ENCODE measurements around the gene OPRM1. TPM values are rescaled to one million over a fixed set of nuclear protein-coding genes. Genes with fewer than 3 reads are reported as not detected.
"Not testable (repeated sequence)": the region's sequence is repeated elsewhere in the genome, so short reads cannot be mapped to it uniquely, and the experiment has no call there.

Gene OPRM1
- total RNA-seq, 3 donors from 2014 or later, result 0.57 TPM; not detected in 2

DNA sequence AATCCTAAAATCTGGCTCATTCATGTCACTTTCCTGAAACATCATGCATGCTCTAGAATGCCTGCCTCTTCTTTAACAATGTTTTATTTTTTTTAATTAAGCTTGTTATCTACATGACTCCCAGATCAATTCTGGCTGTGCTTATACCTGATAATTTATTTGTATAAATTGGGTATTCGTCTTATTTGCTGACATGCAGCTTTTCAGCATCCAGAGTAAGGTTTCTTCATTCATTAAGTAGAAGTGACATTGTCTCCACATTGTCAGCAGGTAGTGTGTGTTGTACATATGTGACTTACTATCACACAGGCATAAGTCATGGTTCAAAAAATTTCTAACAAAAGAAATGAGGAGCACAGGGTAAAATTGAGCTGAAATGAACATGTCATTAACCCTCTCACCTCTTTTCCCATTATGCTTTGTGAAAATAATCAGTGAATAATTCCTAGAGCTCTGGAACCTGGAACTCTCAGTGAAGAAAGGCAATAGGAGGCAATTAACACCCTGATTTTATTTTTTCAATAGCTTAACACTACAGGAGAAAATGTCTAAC, 157.4 kb downstream of the OPRM1 start:
- peaks cover 3% of the 10 kb centered on the region for H3K4me1 ChIP-seq (ENCODE audit: low read depth)
- H3K4me3 ChIP-seq, result no peak overlapping the region
- DNase-seq (no peak), ATAC-seq (no peak)
- intact Hi-C loops (cut with DNase I, micrococcal nuclease), result no loop called here
- H3K9me3 ChIP-seq, result no peaks in the 10 kb centered on the region
- no peak for TF ChIP-seq CTCF (IDR thresholded peaks at IDR 0.05)
- H3K36me3 ChIP-seq (ENCODE audit: low read depth), result no peaks in the 10 kb centered on the region

- Histone ChIP-seq H3K9me3 (no peaks in the 10 kb centered on the region), H3K4me1 (ENCODE audit: low read depth) (peaks cover 3% of the 10 kb centered on the region), H3K4me3 (no peak overlapping the region), H3K36me3 (ENCODE audit: low read depth) (no peaks in the 10 kb centered on the region)
- no peak for DNase-seq
- ATAC-seq, result no peak
- intact Hi-C loops (cut with DNase I, micrococcal nuclease), result no loop called here
- no peak for TF ChIP-seq CTCF (IDR thresholded peaks at IDR 0.05)
Observed at GRCh38 chr6:154197196-154197860, 158.3 kb downstream of the OPRM1 start.

DNA sequence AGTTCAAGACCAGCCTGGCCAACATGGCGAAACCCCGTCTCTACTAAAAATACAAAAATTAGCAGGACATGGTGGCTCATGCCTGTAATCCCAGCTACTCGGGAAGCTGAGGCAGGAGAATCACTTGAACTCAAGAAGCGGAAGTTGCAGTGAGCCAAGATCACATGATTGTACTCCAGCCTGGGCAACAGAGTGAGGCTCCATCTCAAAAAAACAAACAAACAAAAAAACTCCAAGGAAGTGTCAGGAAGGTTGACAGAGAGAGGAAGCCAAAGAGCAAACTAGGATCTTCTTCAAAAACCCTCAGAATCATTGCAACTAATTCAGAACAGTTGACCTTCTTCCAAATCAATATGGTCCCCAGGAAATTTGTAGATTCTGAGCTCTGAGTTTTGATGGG, 162.6 kb downstream of the OPRM1 start:
- ATAC-seq; intact Hi-C loops (cut with DNase I, micrococcal nuclease); DNase-seq; H3K36me3 ChIP-seq (ENCODE audit: low read depth); H3K4me1 ChIP-seq (ENCODE audit: low read depth); H3K4me3 ChIP-seq; H3K9me3 ChIP-seq: not testable (repeated sequence)

DNA sequence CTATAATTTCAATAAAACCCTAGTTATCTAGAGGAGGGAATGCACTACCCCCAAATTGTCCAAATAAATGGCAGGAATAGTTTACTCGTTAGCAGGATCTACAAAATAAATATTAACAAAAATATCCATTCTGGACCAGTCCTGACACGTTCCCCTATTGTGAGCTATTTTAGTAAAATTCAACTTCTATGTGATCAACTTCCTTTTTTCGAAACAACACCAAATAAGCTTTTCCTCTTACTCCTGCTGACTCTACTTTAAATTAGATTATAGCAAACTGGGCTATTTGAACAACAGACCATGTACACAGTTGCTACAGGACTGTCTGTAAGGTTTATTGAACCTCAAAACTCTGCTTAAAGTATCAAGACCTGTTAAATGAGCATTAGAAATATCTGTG, 163.3 kb downstream of the OPRM1 start:
- Histone ChIP-seq H3K9me3 (no peaks in the 10 kb centered on the region), H3K36me3 (ENCODE audit: low read depth) (no peaks in the 10 kb centered on the region), H3K4me1 (ENCODE audit: low read depth) (peaks cover 3% of the 10 kb centered on the region), H3K4me3 (no peak overlapping the region)
- TF ChIP-seq CTCF (IDR thresholded peaks at IDR 0.05), result no peak
- DNase-seq (no peak), ATAC-seq (no peak)
- intact Hi-C loops (cut with DNase I, micrococcal nuclease), result no loop called here

DNA sequence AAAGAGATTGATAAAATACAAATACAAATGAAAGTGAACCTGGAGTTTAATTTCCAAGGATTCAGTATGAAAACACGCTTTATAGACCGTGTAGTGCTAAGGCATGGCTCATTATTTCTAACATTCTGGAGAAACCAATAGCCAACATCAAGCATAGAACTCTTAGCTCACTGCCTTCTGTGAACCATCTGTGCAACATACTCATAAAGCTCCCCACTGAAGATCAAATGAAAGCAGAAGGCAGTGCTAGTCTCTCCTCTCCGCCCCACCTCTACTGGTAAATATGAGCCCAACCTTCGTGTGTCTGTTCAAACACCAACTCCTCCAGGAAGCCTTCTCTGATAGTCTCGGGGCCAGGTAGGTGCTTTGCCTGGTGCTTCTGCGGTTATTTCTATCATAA, 163.9 kb downstream of the OPRM1 start:
- DNase-seq (no peak), ATAC-seq (no peak)
- Histone ChIP-seq H3K4me3 (no peak overlapping the region), H3K4me1 (ENCODE audit: low read depth) (no peaks in the 10 kb centered on the region), H3K9me3 (no peaks in the 10 kb centered on the region), H3K36me3 (ENCODE audit: low read depth) (no peaks in the 10 kb centered on the region)
- TF ChIP-seq CTCF (IDR thresholded peaks at IDR 0.05), result no peak
- intact Hi-C loops (cut with DNase I, micrococcal nuclease), result no loop called here

DNA sequence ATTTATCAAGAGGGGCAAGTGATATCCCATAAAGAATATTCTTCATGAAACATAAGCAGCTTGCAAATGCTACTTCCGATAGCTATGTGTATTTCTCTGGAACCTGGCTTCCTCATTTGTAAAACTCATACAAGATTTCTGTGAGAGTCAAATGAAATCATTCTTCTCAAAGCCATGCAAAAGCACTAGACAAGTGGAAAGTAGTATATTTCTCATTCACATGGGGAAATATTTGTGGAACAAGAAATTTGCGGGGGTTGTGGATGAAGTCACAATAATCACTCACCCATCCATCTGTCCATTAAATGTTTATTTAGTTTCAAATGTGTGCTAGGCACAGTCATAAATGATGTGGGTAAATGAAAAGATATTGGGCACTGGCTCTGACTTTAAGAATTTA, 167.1 kb downstream of the OPRM1 start:
- ATAC-seq (no peak), DNase-seq (no peak)
- no peaks in the 10 kb centered on the region for H3K36me3 ChIP-seq (ENCODE audit: low read depth)
- intact Hi-C loops (cut with DNase I, micrococcal nuclease), result no loop called here
- H3K9me3 ChIP-seq, result no peaks in the 10 kb centered on the region
- no peaks in the 10 kb centered on the region for H3K4me1 ChIP-seq (ENCODE audit: low read depth)
- TF ChIP-seq CTCF (IDR thresholded peaks at IDR 0.05), result no peak
- no peak overlapping the region for H3K4me3 ChIP-seq
